T-helper 2 cell treated with Interferon-gamma antibody and Interleukin-4, amounts not matched to agents 5 μg/mL and 100 μg/mL, for 36 hours (primary cell): Measurements from ENCODE around the gene ELL2.
A peak's percentile ranks its signal among the peaks of the same experiment; 100 is the strongest.
"Not testable (repeated sequence)": the region's sequence is repeated elsewhere in the genome, so short reads cannot be mapped to it uniquely, and the experiment has no call there.

Experiments
- DNase-seq: peaks from one replicate; pipeline ENCODE4 v3.0.0; 2021; ENCODE audit warnings: low spot score
- H3K27ac Mint-ChIP-seq: one replicate; pipeline ENCODE4 v1.8.0; 2021; ENCODE audit warnings: mild to moderate bottlenecking, mixed read lengths
- H3K27me3 Mint-ChIP-seq: one replicate; pipeline ENCODE4 v1.8.0; 2021; ENCODE audit warnings: low read depth, mixed read lengths
- H3K36me3 Mint-ChIP-seq: one replicate; pipeline ENCODE4 v1.8.0; 2021; ENCODE audit warnings: low read depth, mixed read lengths
- H3K4me1 Mint-ChIP-seq: one replicate; pipeline ENCODE4 v1.8.0; 2021; ENCODE audit warnings: low read depth, mixed read lengths
- H3K4me3 Mint-ChIP-seq: one replicate; pipeline ENCODE4 v1.8.0; 2022; ENCODE audit warnings: mild to moderate bottlenecking, moderate library complexity, mixed read lengths
- H3K9me3 Mint-ChIP-seq: one replicate; pipeline ENCODE4 v1.8.0; 2021; ENCODE audit warnings: mixed read lengths

Gene ELL2

GRCh38 chr5:95846554-95847260 is 114.9 kb downstream of the ELL2 start:
- no peak overlapping the region for H3K27ac Mint-ChIP-seq
- H3K4me1 Mint-ChIP-seq, result peaks cover 33% of the 10 kb centered on the region
- no peaks in the 10 kb centered on the region for H3K9me3 Mint-ChIP-seq
- H3K4me3 Mint-ChIP-seq, result no peak overlapping the region
- peaks cover 4% of the 10 kb centered on the region for H3K27me3 Mint-ChIP-seq
- DNase-seq, result peak; percentile 49
- no peaks in the 10 kb centered on the region for H3K36me3 Mint-ChIP-seq

GRCh38 chr5:95845391-95845790 is 116.3 kb downstream of the ELL2 start:
- H3K36me3 Mint-ChIP-seq, result no peaks in the 10 kb centered on the region
- peaks cover 29% of the 10 kb centered on the region for H3K4me1 Mint-ChIP-seq
- H3K27ac Mint-ChIP-seq, result no peak overlapping the region
- DNase-seq, result no peak
- H3K9me3 Mint-ChIP-seq, result no peaks in the 10 kb centered on the region
- H3K27me3 Mint-ChIP-seq, result peaks cover 4% of the 10 kb centered on the region
- no peak overlapping the region for H3K4me3 Mint-ChIP-seq

GRCh38 chr5:95843733-95844223 is 117.9 kb downstream of the ELL2 start:
- no peak for DNase-seq
- Mint-ChIP-seq H3K36me3 (no peaks in the 10 kb centered on the region), H3K27me3 (peaks cover 3% of the 10 kb centered on the region), H3K9me3 (no peaks in the 10 kb centered on the region), H3K27ac (peak overlapping the region; percentile 77), H3K4me3 (peak overlapping the region; percentile 63), H3K4me1 (peaks cover 31% of the 10 kb centered on the region)

DNA sequence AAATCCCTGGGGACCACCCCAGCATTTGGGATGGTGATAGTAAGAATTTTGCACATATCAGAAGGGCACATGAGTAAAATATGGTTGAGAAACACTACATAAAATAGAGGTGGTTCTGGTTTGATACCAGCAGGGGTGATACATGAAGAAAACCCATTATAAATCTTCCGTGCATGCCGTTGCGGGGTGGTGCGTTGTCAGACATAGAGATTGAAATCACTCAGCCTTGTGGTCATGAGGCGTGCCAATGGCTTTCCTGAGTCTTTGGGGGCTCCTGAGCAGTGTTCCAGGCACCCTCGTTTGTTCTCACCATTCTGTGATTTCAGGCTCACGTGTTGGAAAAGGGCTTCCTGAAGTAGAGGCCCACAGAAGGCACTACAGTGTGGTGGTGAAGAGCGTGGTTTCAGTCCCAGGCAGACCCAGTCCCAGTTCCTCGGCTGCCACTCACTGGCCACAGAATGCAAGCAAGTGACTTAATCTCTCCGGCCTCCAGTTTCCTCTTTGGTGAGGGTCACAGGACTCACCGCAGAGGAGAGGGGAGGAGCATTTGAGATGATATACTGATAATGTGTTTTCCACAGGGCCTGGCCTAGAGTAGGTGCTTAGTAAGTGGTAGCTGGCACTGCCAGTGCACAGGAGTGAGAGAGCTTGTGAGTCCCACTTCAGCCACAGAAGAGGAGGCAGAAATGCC is 118.7 kb downstream of the ELL2 start:
- H3K9me3 Mint-ChIP-seq, result no peaks in the 10 kb centered on the region
- H3K4me3 Mint-ChIP-seq, result peak overlapping the region; percentile 63
- no peaks in the 10 kb centered on the region for H3K36me3 Mint-ChIP-seq
- no peaks in the 10 kb centered on the region for H3K27me3 Mint-ChIP-seq
- H3K4me1 Mint-ChIP-seq, result peaks cover 31% of the 10 kb centered on the region
- peak; percentile 80 for DNase-seq
- H3K27ac Mint-ChIP-seq, result peak overlapping the region; percentile 77

DNA sequence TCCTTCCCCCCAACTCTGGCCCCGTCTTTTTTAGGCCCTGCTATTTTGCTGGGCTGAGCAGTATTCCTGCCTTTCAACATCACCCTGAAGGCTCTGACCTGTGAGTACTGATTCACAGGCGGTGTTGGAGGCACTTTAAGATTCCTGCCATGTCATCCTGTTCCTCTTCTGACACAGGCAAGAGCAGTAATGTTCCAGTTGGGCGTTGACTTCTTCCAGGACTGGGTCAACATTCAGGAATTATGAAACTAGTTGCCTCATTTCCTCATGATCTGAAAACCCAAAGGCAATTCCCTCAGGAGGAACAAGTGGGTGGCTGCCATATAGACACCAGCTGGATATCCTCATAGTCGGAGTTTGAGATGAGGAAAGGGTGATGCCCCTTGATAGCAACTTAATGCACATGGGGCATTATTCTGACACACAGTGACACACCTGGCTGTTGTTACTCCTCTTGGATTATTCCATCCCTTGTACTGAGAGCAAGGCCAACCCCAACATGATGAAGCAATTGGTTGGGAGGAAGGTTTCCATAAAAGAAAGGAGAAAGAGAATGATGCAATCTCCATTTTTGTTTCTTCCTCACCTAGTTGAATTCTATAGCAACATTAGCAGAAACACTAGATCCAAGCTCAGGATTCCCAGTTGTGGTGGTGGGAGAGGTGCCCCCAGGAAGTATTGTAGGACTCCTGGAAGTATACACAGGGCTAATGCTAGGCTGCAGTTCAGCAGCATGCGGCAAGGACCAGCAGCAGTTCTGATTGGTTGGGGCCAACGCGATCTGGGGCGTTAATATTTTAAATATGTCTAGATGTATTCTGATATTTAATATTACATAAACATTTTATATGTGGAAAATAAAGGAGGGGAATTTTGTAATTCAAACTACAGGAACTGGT is 119.5 kb downstream of the ELL2 start:
- no peak for DNase-seq
- H3K27me3 Mint-ChIP-seq, result no peaks in the 10 kb centered on the region
- peaks cover 36% of the 10 kb centered on the region for H3K4me1 Mint-ChIP-seq
- no peak overlapping the region for H3K27ac Mint-ChIP-seq
- H3K4me3 Mint-ChIP-seq, result no peak overlapping the region
- H3K9me3 Mint-ChIP-seq, result no peaks in the 10 kb centered on the region
- H3K36me3 Mint-ChIP-seq, result no peaks in the 10 kb centered on the region

- Mint-ChIP-seq H3K36me3 (no peaks in the 10 kb centered on the region), H3K9me3 (no peaks in the 10 kb centered on the region), H3K4me3 (no peak overlapping the region), H3K4me1 (peaks cover 38% of the 10 kb centered on the region), H3K27me3 (no peaks in the 10 kb centered on the region), H3K27ac (no peak overlapping the region)
- no peak for DNase-seq
Measured at GRCh38 chr5:95840956-95841705, 120.5 kb downstream of the ELL2 start.

DNA sequence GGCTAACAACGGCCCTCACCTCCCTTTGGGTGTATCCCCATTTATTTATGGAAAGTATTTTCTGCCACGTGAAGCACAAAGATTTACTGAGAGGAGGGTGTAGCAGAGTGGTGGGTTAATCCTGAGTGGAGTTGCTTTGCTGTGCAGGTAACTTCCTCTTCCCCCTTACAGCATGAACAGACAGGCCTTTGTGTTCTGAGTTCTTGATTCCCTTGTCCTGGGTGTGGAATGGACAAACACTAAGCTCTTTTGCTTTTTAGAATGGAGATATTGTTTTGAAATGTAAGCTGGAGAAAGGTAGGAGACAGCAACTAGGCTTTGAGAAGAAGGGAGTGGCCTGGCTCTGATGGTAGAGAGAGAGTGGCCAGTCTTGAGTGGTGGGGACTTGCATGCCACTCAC is 122.0 kb downstream of the ELL2 start:
- no peak overlapping the region for H3K27ac Mint-ChIP-seq
- H3K4me3 Mint-ChIP-seq, result no peak overlapping the region
- H3K4me1 Mint-ChIP-seq, result peaks cover 37% of the 10 kb centered on the region
- DNase-seq, result no peak
- H3K9me3 Mint-ChIP-seq, result no peaks in the 10 kb centered on the region
- H3K36me3 Mint-ChIP-seq, result no peaks in the 10 kb centered on the region
- no peaks in the 10 kb centered on the region for H3K27me3 Mint-ChIP-seq

GRCh38 chr5:95838556-95838955 is 123.1 kb downstream of the ELL2 start:
- no peak overlapping the region for H3K4me3 Mint-ChIP-seq

DNA sequence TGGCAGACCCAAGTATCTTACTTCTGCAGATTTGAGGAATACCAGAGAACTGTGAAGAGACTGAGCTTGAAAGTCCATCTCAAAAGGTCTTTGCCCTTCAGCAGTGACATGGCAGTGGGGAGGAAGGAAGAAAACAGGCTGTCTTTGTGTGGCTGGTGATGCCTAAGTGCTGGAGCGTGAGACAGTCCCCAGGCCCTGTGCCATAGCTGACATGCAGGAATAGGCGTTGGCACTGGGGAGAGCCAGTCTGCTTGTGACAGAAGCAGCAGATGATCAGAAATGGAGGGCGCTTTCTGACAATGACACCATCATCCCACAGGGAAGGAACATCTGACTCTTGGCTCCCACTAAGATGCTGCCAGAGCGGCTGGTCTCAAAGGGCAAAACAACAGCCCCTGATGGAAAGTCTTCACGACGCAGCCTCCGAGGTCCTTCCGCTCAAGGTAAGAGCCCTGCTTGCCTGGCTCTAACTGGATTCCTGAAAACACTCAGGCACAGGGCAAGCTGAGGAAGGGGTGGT is 123.6 kb downstream of the ELL2 start:
- Mint-ChIP-seq H3K9me3 (no peaks in the 10 kb centered on the region), H3K36me3 (no peaks in the 10 kb centered on the region), H3K27ac (no peak overlapping the region), H3K4me3 (no peak overlapping the region), H3K27me3 (no peaks in the 10 kb centered on the region), H3K4me1 (peaks cover 40% of the 10 kb centered on the region)
- DNase-seq, result no peak

More at GRCh38 chr5:95838556-95838955, 123.1 kb downstream of the ELL2 start:
- Mint-ChIP-seq H3K27ac (no peak overlapping the region), H3K4me1 (peaks cover 41% of the 10 kb centered on the region), H3K9me3 (no peaks in the 10 kb centered on the region), H3K27me3 (no peaks in the 10 kb centered on the region), H3K36me3 (no peaks in the 10 kb centered on the region)
- DNase-seq, result no peak

DNA sequence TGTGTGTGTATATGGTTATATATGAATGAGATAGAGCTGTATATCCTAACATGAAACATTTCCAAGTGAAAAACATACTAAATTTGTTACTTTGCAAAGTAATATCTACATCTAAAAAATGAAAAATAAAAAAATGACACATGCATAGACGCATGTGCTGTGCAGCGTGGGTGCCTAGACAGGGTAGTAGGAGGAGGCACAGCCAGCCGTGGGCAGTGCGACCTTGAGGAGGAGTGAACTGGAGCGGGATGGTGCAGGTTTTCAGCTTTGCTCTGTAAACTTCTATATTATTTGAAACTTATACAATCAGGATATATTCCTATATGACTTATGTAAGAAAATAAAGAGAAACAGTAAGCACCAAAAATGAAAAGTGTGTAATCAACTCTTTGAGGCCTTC is 124.2 kb downstream of the ELL2 start:
- no peak for DNase-seq
- no peaks in the 10 kb centered on the region for H3K27me3 Mint-ChIP-seq
- peaks cover 40% of the 10 kb centered on the region for H3K4me1 Mint-ChIP-seq
- H3K9me3 Mint-ChIP-seq, result no peaks in the 10 kb centered on the region
- H3K27ac Mint-ChIP-seq, result no peak overlapping the region
- no peak overlapping the region for H3K4me3 Mint-ChIP-seq
- no peaks in the 10 kb centered on the region for H3K36me3 Mint-ChIP-seq

GRCh38 chr5:95836971-95837370 is 124.7 kb downstream of the ELL2 start:
- not testable (repeated sequence) for H3K36me3 Mint-ChIP-seq, H3K9me3 Mint-ChIP-seq, H3K27me3 Mint-ChIP-seq, DNase-seq
- Mint-ChIP-seq H3K4me1 (peaks cover 37% of the 10 kb centered on the region), H3K27ac (peak overlapping the region; percentile 54), H3K4me3 (peak overlapping the region; percentile 53)

DNA sequence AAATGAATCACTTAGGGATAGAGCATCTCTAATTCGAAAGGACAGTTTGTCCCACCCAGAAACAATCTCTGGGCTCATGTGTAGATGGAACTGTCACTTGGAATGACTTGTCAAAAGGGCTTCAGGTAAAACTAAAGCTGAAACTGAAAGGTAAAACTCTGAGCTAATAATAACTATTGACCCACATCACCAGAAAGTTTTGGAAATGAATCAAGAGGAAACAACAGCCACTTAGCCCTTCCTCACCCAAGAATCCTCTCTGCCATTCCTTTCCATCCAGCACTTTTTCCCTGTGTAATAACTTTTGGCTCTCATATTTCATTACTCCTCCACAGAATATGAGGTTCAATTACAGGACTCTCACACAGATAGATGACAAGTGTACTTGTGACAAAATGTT is 125.1 kb downstream of the ELL2 start:
- Mint-ChIP-seq H3K36me3 (no peaks in the 10 kb centered on the region), H3K4me1 (peaks cover 37% of the 10 kb centered on the region), H3K4me3 (peak overlapping the region; percentile 83), H3K9me3 (no peaks in the 10 kb centered on the region), H3K27me3 (no peaks in the 10 kb centered on the region), H3K27ac (peak overlapping the region; percentile 54)
- DNase-seq, result no peak

- Mint-ChIP-seq H3K9me3 (no peaks in the 10 kb centered on the region), H3K4me3 (peak overlapping the region; percentile 83), H3K4me1 (peaks cover 37% of the 10 kb centered on the region), H3K36me3 (no peaks in the 10 kb centered on the region), H3K27ac (peak overlapping the region; percentile 81), H3K27me3 (no peaks in the 10 kb centered on the region)
- no peak for DNase-seq
Measured at GRCh38 chr5:95835682-95836385, 125.8 kb downstream of the ELL2 start.
